Mucosa of descending colon (tissue), 3 donors: ENCODE measurements around the gene GPR156. TPM values are rescaled to one million over a fixed set of nuclear protein-coding genes. Genes with fewer than 3 reads are reported as not detected.

Source experiments
- ATAC-seq: fragments of 200-7000 bp; cut with Tn5 transposase; one replicate; pipeline ENCODE4 v1.9.1; 2020; ENCODE audit warnings: mild to moderate bottlenecking, moderate library complexity
- DNase-seq, 3 donors: peaks; one replicate each; pipeline ENCODE4 v3.0.0-alpha.2; 2020
- H3K36me3 ChIP-seq: fragments of 200-600 bp; one replicate; pipeline ENCODE4 v1.8.0; 2021; ENCODE audit warnings: low read depth, mild to moderate bottlenecking
- H3K4me1 ChIP-seq: fragments of 200-600 bp; one replicate; pipeline ENCODE4 v1.8.0; 2021; ENCODE audit warnings: low read depth, mild to moderate bottlenecking
- H3K4me3 ChIP-seq: fragments of 200-600 bp; one replicate; pipeline ENCODE4 v1.8.0; 2021; ENCODE audit warnings: mild to moderate bottlenecking
- H3K9me3 ChIP-seq: fragments of 200-600 bp; one replicate; pipeline ENCODE4 v1.8.0; 2021; ENCODE audit warnings: mild to moderate bottlenecking
- intact Hi-C, 2 donors: fragments of 100-400 bp; cut with DNase I in 1 of 2; cut with micrococcal nuclease in 1 of 2; formaldehyde crosslinking; loops; one replicate each; pipeline versions ENCODE4 v1.11.0 to v1.11.1; 2022; cut with DNase I, micrococcal nuclease
- total RNA-seq, 3 donors: library from RNA; stranded (reverse); fragmentation: NEBNext Ultra II Directional in 2 of 3; extraction: Animal tissue kit (Norgen Biotek cat#: 25700) in 2 of 3; gene quantifications; one replicate each; pipeline versions ENCODE4 v1.2.1 to v1.2.4, GENCODE V29; 2021 to 2023
- TF ChIP-seq, protein P1 (sequence below): fragments of 200-600 bp; IDR thresholded peaks from one replicate; pipeline ENCODE4 v1.8.0; 2022; ENCODE audit warnings: antibody characterized with exemption, mild to moderate bottlenecking
- donor health status: DM: no; HTN: no; CAD: no; lungs with moderate emphysema.
- donor health status: DM: no; HTN: no; CAD: no.
- donor health status: DM: no; HTN: yes; CAD: no.

The GPR156 gene
- total RNA-seq, 3 donors from 2014 or later = 0.34 to 2.7 TPM; not detected in 1

- intact Hi-C loops = no loop called here
- Histone ChIP-seq H3K4me1 (no peaks in the 10 kb centered on the region), H3K9me3 (no peaks in the 10 kb centered on the region), H3K36me3 (no peaks in the 10 kb centered on the region), H3K4me3 (no peak overlapping the region)
- DNase-seq (no peak), ATAC-seq (no peak)
- TF ChIP-seq, protein P1, sequence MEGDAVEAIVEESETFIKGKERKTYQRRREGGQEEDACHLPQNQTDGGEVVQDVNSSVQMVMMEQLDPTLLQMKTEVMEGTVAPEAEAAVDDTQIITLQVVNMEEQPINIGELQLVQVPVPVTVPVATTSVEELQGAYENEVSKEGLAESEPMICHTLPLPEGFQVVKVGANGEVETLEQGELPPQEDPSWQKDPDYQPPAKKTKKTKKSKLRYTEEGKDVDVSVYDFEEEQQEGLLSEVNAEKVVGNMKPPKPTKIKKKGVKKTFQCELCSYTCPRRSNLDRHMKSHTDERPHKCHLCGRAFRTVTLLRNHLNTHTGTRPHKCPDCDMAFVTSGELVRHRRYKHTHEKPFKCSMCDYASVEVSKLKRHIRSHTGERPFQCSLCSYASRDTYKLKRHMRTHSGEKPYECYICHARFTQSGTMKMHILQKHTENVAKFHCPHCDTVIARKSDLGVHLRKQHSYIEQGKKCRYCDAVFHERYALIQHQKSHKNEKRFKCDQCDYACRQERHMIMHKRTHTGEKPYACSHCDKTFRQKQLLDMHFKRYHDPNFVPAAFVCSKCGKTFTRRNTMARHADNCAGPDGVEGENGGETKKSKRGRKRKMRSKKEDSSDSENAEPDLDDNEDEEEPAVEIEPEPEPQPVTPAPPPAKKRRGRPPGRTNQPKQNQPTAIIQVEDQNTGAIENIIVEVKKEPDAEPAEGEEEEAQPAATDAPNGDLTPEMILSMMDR = no peak
Observed at GRCh38 chr3:120172070-120172469, 113.0 kb downstream of the GPR156 start.

- Histone ChIP-seq H3K4me1 (no peaks in the 10 kb centered on the region), H3K4me3 (no peak overlapping the region), H3K9me3 (no peaks in the 10 kb centered on the region), H3K36me3 (no peaks in the 10 kb centered on the region)
- ATAC-seq (no peak), DNase-seq (no peak)
- intact Hi-C loops = no loop called here
- TF ChIP-seq, protein P1 = no peak
Observed at GRCh38 chr3:120171134-120171873, 113.7 kb downstream of the GPR156 start.

DNA sequence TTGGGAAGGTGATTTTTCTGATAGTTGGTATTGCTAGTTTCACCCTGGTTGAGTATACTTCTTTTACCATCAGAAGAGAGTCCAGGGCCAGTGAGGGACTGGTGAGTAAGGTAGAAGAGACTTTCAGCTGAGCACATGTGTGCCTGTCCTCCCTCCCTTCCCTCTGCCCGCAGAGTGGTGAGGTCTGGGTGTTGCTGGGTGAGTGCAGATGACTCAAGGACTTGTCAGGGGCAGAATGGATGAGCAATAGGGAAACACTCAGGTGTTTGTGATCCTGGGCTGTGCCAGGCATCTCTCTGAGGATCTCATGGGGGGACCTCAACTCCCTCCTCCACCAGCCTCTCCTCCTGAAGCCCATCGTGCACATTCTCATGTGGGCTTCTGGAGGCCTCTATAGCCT lies 114.8 kb downstream of the GPR156 start:
- H3K9me3 ChIP-seq = no peaks in the 10 kb centered on the region
- no peak overlapping the region for H3K4me3 ChIP-seq
- no peaks in the 10 kb centered on the region for H3K4me1 ChIP-seq
- ATAC-seq = peak; percentile 41
- TF ChIP-seq, protein P1 = no peak
- intact Hi-C loops = no loop called here
- no peak for DNase-seq
- no peaks in the 10 kb centered on the region for H3K36me3 ChIP-seq

- DNase-seq (no peak), ATAC-seq (no peak)
- intact Hi-C loops = no loop called here
- TF ChIP-seq, protein P1 = no peak
- Histone ChIP-seq H3K4me3 (no peak overlapping the region), H3K9me3 (no peaks in the 10 kb centered on the region), H3K36me3 (no peaks in the 10 kb centered on the region), H3K4me1 (no peaks in the 10 kb centered on the region)
Observed at GRCh38 chr3:120169407-120169806, 115.6 kb downstream of the GPR156 start.

GRCh38 chr3:120168611-120169010 lies 116.4 kb downstream of the GPR156 start:
- intact Hi-C loops = no loop called here
- ATAC-seq (no peak), DNase-seq (no peak)
- no peaks in the 10 kb centered on the region for H3K9me3 ChIP-seq
- no peaks in the 10 kb centered on the region for H3K36me3 ChIP-seq
- no peak overlapping the region for H3K4me3 ChIP-seq
- TF ChIP-seq, protein P1 = no peak
- no peaks in the 10 kb centered on the region for H3K4me1 ChIP-seq

- no peaks in the 10 kb centered on the region for H3K4me1 ChIP-seq
- no peak overlapping the region for H3K4me3 ChIP-seq
- TF ChIP-seq, protein P1 = no peak
- intact Hi-C loops = no loop called here
- no peaks in the 10 kb centered on the region for H3K36me3 ChIP-seq
- DNase-seq = no peak
- no peaks in the 10 kb centered on the region for H3K9me3 ChIP-seq
- no peak for ATAC-seq
Observed at GRCh38 chr3:120168038-120168437, 117.0 kb downstream of the GPR156 start.
